GM13977 (cell line): ENCODE results near the gene GADD45GIP1.
"Not testable (repeated sequence)": the region's sequence is repeated elsewhere in the genome, so short reads cannot be mapped to it uniquely, and the experiment has no call there.

Experiments used
- DNase-seq: peaks from one replicate; pipeline ENCODE4 v3.0.0; 2012; ENCODE audit warnings: low spot score
- in situ Hi-C: fragments of 300-500 bp; cut with MboI; formaldehyde crosslinking; loops from one replicate; pipeline ENCODE4 v1.12.0; 2022; ENCODE audit warnings: low sequenced_read_pairs, low pct_unique_long_range_greater_than_20kb, mixed read lengths, inconsistent platforms; ENCODE audit not compliant: unreplicated experiment
- TF ChIP-seq, protein P1 (sequence below): IDR thresholded peaks from 2 replicates; pipeline ENCODE4 v1.5.1; 2012; ENCODE audit warnings: mild to moderate bottlenecking, control low read depth; ENCODE audit not compliant: insufficient read depth; ENCODE audit errors: extremely low read depth, missing control alignments

The GADD45GIP1 gene

GRCh38 chr19:12918253-12918652 lies 38.8 kb downstream of the GADD45GIP1 start:
- in situ Hi-C loops, result no loop called here
- no peak for DNase-seq
- TF ChIP-seq, protein P1, sequence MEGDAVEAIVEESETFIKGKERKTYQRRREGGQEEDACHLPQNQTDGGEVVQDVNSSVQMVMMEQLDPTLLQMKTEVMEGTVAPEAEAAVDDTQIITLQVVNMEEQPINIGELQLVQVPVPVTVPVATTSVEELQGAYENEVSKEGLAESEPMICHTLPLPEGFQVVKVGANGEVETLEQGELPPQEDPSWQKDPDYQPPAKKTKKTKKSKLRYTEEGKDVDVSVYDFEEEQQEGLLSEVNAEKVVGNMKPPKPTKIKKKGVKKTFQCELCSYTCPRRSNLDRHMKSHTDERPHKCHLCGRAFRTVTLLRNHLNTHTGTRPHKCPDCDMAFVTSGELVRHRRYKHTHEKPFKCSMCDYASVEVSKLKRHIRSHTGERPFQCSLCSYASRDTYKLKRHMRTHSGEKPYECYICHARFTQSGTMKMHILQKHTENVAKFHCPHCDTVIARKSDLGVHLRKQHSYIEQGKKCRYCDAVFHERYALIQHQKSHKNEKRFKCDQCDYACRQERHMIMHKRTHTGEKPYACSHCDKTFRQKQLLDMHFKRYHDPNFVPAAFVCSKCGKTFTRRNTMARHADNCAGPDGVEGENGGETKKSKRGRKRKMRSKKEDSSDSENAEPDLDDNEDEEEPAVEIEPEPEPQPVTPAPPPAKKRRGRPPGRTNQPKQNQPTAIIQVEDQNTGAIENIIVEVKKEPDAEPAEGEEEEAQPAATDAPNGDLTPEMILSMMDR, result no peak

GRCh38 chr19:12915860-12916259 lies 41.2 kb downstream of the GADD45GIP1 start:
- in situ Hi-C loops, DNase-seq: not testable (repeated sequence)

- in situ Hi-C loops, result no loop called here
- TF ChIP-seq, protein P1, result no peak
- DNase-seq, result no peak
These were observed 43.0 kb downstream of the GADD45GIP1 start for GRCh38 chr19:12913851-12914690.

DNA sequence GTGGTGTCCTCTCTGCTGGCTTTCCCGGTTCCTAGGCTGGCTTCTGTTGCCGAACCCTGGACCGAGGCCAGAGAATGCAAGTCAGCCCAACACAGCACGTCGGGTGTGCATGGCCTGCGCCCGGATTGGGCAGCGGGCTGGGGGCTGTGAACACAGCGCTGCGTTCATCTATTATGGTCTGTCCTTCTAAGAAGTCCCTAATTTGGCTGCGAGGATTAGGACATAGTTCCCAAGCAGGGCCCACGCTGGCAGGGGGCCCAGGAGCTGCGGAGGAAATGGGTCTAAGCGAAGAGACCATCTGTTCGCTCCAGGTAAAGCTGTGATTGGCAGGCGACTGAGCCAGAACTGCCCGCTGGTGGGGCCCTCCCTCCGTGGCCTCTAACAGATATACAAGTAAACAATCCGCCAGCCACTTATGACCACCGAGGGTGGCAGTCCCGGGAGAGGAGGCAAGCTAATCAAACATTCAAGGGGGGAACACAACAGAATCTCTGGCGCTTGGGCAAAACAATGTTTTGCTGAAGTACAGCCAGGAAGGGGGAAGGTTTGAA lies 43.9 kb downstream of the GADD45GIP1 start:
- no peak for DNase-seq
- in situ Hi-C loops, result no loop called here
- TF ChIP-seq, protein P1, result no peak

DNA sequence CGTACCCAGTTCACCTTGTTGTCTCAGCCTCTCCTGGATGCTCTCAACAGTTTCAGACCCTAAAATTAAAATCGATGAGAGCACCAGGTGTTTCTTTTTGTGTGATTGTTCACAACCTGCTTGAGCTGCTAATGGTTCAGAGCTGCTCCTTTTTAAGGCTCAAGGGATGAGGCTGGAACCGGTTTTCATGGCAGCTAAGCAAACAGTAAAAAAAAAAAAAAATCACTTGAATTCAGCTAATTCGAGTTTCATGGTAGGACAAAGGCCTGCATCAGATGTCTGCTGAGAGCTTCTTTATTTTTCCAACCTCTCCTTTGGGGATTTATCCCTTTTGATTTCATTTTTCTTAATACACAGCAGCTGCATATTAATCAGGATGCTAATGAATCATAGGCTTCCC lies 44.5 kb downstream of the GADD45GIP1 start:
- TF ChIP-seq, protein P1, result no peak
- in situ Hi-C loops, result no loop called here
- no peak for DNase-seq

DNA sequence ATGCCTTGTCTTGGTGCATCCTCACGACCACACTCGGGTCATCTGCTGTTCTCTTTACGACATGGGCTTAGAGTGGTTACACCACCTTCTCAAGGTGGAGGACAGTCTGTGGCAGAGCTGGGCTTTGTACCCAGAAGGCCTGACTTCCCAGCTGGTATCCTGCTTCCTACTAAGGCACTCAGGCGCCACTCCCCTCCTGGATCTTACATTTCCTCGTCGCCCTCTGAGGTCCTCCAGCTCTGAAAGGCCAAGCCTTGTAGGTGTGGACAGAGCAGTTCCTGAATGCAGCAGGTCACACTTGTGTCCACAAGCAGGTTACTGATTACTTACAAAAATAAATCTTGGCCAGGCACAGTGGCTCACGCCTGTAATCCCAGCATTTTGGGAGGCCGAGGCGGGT lies 49.9 kb downstream of the GADD45GIP1 start:
- TF ChIP-seq, protein P1, result no peak
- in situ Hi-C loops, result no loop called here

More for the DNA sequence above, 49.9 kb downstream of the GADD45GIP1 start:
- no peak for DNase-seq
